ENCODE measurements around the gene CDH4.

DNA sequence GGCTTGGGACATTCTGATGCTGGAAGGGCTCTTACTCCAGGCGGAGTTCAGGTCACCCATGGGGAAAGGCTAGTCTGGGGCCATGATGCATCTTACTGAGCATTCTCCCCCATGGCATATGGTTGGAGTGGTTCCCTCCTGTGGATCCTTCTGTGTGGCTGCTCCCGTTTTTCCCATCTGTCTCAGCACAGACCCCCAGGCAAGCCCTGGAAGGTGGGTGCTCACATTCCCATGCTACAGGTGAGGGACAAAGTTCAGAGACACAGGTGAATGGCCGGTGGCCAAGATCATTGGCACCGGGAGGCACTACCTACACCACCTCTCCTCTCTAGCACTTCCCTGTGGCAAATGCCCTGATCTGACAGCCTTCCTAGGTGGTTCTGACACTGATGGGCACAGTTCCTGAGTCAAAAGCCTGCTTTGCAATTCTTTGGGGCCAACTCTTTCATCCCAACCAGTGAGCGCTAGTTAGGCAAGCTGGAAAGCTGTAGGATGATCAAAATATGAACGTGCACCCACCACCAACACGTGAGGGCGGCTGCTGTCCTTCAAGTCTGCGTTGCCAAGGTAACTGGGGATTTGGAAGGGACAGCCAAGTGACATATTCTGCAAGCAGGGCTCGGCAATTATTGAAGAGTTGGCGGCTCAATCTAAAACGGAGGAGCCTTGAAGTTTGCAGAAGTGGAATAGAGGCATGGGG, 124.6 kb downstream of the CDH4 start:
- no peak for TF ChIP-seq POLR2AphosphoS5 (IDR thresholded peaks at IDR 0.05; ENCODE audit: low read depth, low read length)
- TF ChIP-seq, protein P1, sequence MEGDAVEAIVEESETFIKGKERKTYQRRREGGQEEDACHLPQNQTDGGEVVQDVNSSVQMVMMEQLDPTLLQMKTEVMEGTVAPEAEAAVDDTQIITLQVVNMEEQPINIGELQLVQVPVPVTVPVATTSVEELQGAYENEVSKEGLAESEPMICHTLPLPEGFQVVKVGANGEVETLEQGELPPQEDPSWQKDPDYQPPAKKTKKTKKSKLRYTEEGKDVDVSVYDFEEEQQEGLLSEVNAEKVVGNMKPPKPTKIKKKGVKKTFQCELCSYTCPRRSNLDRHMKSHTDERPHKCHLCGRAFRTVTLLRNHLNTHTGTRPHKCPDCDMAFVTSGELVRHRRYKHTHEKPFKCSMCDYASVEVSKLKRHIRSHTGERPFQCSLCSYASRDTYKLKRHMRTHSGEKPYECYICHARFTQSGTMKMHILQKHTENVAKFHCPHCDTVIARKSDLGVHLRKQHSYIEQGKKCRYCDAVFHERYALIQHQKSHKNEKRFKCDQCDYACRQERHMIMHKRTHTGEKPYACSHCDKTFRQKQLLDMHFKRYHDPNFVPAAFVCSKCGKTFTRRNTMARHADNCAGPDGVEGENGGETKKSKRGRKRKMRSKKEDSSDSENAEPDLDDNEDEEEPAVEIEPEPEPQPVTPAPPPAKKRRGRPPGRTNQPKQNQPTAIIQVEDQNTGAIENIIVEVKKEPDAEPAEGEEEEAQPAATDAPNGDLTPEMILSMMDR (IDR thresholded peaks at IDR 0.05): no peak
- TF ChIP-seq, protein P2, sequence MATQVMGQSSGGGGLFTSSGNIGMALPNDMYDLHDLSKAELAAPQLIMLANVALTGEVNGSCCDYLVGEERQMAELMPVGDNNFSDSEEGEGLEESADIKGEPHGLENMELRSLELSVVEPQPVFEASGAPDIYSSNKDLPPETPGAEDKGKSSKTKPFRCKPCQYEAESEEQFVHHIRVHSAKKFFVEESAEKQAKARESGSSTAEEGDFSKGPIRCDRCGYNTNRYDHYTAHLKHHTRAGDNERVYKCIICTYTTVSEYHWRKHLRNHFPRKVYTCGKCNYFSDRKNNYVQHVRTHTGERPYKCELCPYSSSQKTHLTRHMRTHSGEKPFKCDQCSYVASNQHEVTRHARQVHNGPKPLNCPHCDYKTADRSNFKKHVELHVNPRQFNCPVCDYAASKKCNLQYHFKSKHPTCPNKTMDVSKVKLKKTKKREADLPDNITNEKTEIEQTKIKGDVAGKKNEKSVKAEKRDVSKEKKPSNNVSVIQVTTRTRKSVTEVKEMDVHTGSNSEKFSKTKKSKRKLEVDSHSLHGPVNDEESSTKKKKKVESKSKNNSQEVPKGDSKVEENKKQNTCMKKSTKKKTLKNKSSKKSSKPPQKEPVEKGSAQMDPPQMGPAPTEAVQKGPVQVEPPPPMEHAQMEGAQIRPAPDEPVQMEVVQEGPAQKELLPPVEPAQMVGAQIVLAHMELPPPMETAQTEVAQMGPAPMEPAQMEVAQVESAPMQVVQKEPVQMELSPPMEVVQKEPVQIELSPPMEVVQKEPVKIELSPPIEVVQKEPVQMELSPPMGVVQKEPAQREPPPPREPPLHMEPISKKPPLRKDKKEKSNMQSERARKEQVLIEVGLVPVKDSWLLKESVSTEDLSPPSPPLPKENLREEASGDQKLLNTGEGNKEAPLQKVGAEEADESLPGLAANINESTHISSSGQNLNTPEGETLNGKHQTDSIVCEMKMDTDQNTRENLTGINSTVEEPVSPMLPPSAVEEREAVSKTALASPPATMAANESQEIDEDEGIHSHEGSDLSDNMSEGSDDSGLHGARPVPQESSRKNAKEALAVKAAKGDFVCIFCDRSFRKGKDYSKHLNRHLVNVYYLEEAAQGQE (IDR thresholded peaks at IDR 0.05; ENCODE audit: insufficient read depth in 1 of 2, low read depth in 2 of 2, low read length in 1 of 2): no peak
